OCI-LY1 (cell line): Measurements from ENCODE around the gene SCML1.

ENCODE experiments used
- H2AFZ ChIP-seq: fragments of 200-600 bp; sonication (generic), shearing (Covaris generic); 2 replicates; pipeline ENCODE4 v1.6.0; 2014; ENCODE audit warnings: antibody characterized with exemption, mild to moderate bottlenecking, low read length
- H3F3A ChIP-seq: fragments of 200-600 bp; sonication (generic), shearing (Covaris generic); 2 replicates; pipeline ENCODE4 v1.6.0; 2014; ENCODE audit warnings: mild to moderate bottlenecking, antibody characterized with exemption, low read length, moderate library complexity; ENCODE audit not compliant: insufficient read depth
- H3K27ac ChIP-seq: fragments of 200-600 bp; sonication (generic); 2 replicates; pipeline ENCODE4 v1.5.1; 2014; ENCODE audit warnings: low read length, mixed run types, mild to moderate bottlenecking, low read depth; ENCODE audit not compliant: poor library complexity, severe bottlenecking
- H3K27me3 ChIP-seq: fragments of 200-600 bp; sonication (generic); 2 replicates; pipeline ENCODE4 v1.6.0; 2014; ENCODE audit warnings: antibody characterized with exemption, mild to moderate bottlenecking, low read length, moderate library complexity; ENCODE audit not compliant: insufficient read depth
- H3K36me3 ChIP-seq: fragments of 200-600 bp; sonication (generic); 2 replicates; pipeline ENCODE4 v1.6.1; 2014; ENCODE audit warnings: mild to moderate bottlenecking, antibody characterized with exemption, low read length, moderate library complexity, mixed read lengths; ENCODE audit not compliant: insufficient read depth
- H3K4me1 ChIP-seq: fragments of 200-600 bp; sonication (generic); 2 replicates; pipeline ENCODE4 v1.5.1; 2014; ENCODE audit warnings: mild to moderate bottlenecking, low read length, moderate library complexity; ENCODE audit not compliant: insufficient read depth, severe bottlenecking
- H3K4me2 ChIP-seq: fragments of 200-600 bp; sonication (generic), shearing (Covaris generic); 2 replicates; pipeline ENCODE4 v1.6.1; 2014; ENCODE audit warnings: low read length
- H3K4me3 ChIP-seq: fragments of 200-600 bp; sonication (generic); 2 replicates; pipeline ENCODE4 v1.5.1; 2014; ENCODE audit warnings: low read length, low read depth, mild to moderate bottlenecking, mixed read lengths; ENCODE audit not compliant: poor library complexity, severe bottlenecking
- H3K79me2 ChIP-seq: fragments of 200-600 bp; shearing (Covaris generic); 2 replicates; pipeline ENCODE4 v1.6.1; 2016; ENCODE audit warnings: mixed run types, low read length, mixed read lengths; ENCODE audit not compliant: insufficient read depth
- H3K9ac ChIP-seq: fragments of 200-600 bp; sonication (generic), shearing (Covaris generic); 2 replicates; pipeline ENCODE4 v1.6.1; 2014; ENCODE audit warnings: mild to moderate bottlenecking, low read length, mixed read lengths
- H3K9me2 ChIP-seq: fragments of 200-600 bp; sonication (generic), shearing (Covaris generic); 2 replicates; pipeline ENCODE4 v1.6.1; 2014; ENCODE audit warnings: low read depth, mild to moderate bottlenecking, low read length, mixed read lengths
- H3K9me3 ChIP-seq: fragments of 200-600 bp; shearing (Covaris generic); 2 replicates; pipeline ENCODE4 v1.6.1; 2014; ENCODE audit warnings: low read length, mixed read lengths
- H4K20me1 ChIP-seq: fragments of 200-600 bp; sonication (generic), shearing (Covaris generic); 2 replicates; pipeline ENCODE4 v1.6.0; 2016; ENCODE audit warnings: mild to moderate bottlenecking, low read length; ENCODE audit not compliant: insufficient read depth
- CTCF ChIP-seq: fragments of 200-600 bp; sonication (generic), shearing (Covaris generic); IDR thresholded peaks from 2 replicates; pipeline ENCODE4 v1.5.1; 2017; ENCODE audit warnings: mild to moderate bottlenecking, antibody characterized with exemption, low read length, moderate library complexity, mixed read lengths
- EZH2 ChIP-seq: fragments of 200-600 bp; sonication (generic), shearing (Covaris generic); IDR thresholded peaks from 2 replicates; pipeline ENCODE4 v1.8.0; 2017; ENCODE audit warnings: borderline replicate concordance, mixed run types, mild to moderate bottlenecking, antibody characterized with exemption, low read length, moderate library complexity, mixed read lengths

Gene SCML1

GRCh38 chrX:17736856-17737709 is at the start of gene SCML1:
SCML1 (plus strand) TSS chrX:17737493; CDS start chrX:17744187, 6,694 bp downstream.
- H2AFZ ChIP-seq, result no peak within 1 kb of the TSS
- H3F3A ChIP-seq, result no peaks in the 10 kb centered on the region
- no peaks in the 10 kb centered on the region for H3K4me1 ChIP-seq
- H3K36me3 ChIP-seq, result no peaks in the 10 kb centered on the region
- no peak within 1 kb of the TSS for H3K9ac ChIP-seq
- H3K4me3 ChIP-seq, result no peak within 1 kb of the TSS
- no peaks in the 10 kb centered on the region for H3K9me2 ChIP-seq
- H3K4me2 ChIP-seq, result no peak within 1 kb of the TSS
- TF ChIP-seq EZH2 (no peak), CTCF (no peak)
- no peaks in the 10 kb centered on the region for H4K20me1 ChIP-seq
- H3K27me3 ChIP-seq, result no peaks in the 10 kb centered on the region
- no peak within 1 kb of the TSS for H3K27ac ChIP-seq
- H3K9me3 ChIP-seq, result no peaks in the 10 kb centered on the region
- H3K79me2 ChIP-seq, result no peaks in the 10 kb centered on the region

GRCh38 chrX:17687648-17688047 is 49.6 kb upstream of the SCML1 start:
- no peaks in the 10 kb centered on the region for H3K9me3 ChIP-seq
- H3F3A ChIP-seq, result no peaks in the 10 kb centered on the region
- H3K9me2 ChIP-seq, result no peaks in the 10 kb centered on the region
- no peaks in the 10 kb centered on the region for H3K27me3 ChIP-seq
- no peak for TF ChIP-seq EZH2
- TF ChIP-seq CTCF, result no peak
- no peak overlapping the region for H2AFZ ChIP-seq
- no peaks in the 10 kb centered on the region for H4K20me1 ChIP-seq
- H3K36me3 ChIP-seq, result no peaks in the 10 kb centered on the region
- H3K79me2 ChIP-seq, result no peaks in the 10 kb centered on the region
- H3K4me1 ChIP-seq, result no peaks in the 10 kb centered on the region
- H3K4me2 ChIP-seq, result no peak overlapping the region
- no peak overlapping the region for H3K9ac ChIP-seq
- no peak overlapping the region for H3K27ac ChIP-seq
- no peak overlapping the region for H3K4me3 ChIP-seq

GRCh38 chrX:17689971-17690409 is 47.3 kb upstream of the SCML1 start:
- Histone ChIP-seq H3K9ac (no peak overlapping the region), H3K4me2 (no peak overlapping the region)
- TF ChIP-seq EZH2 (no peak), CTCF (peak; percentile 49; the same call in 1 of the 2 replicates)

More at GRCh38 chrX:17689971-17690409, 47.3 kb upstream of the SCML1 start:
- H3K4me3 ChIP-seq, result no peak overlapping the region
- H3K27me3 ChIP-seq, result no peaks in the 10 kb centered on the region
- H3K4me1 ChIP-seq, result no peaks in the 10 kb centered on the region
- no peak overlapping the region for H3K27ac ChIP-seq
- no peaks in the 10 kb centered on the region for H3K9me2 ChIP-seq
- no peaks in the 10 kb centered on the region for H3K79me2 ChIP-seq
- H3K9me3 ChIP-seq, result no peaks in the 10 kb centered on the region
- no peaks in the 10 kb centered on the region for H3K36me3 ChIP-seq
- no peak overlapping the region for H2AFZ ChIP-seq
- H4K20me1 ChIP-seq, result no peaks in the 10 kb centered on the region
- H3F3A ChIP-seq, result no peaks in the 10 kb centered on the region
